H1 (cell line): Measurements from ENCODE around the gene OMP. TPM values are rescaled to one million over a fixed set of nuclear protein-coding genes. Genes with fewer than 3 reads are reported as not detected.

Experiments
- CEBPB ChIP-seq: IDR thresholded peaks from 2 replicates; pipeline ENCODE4 v1.6.1; 2012; ENCODE audit warnings: low read depth, low read length
- NRF1 ChIP-seq: IDR thresholded peaks from 2 replicates; pipeline ENCODE4 v1.6.1; 2011; ENCODE audit warnings: mild to moderate bottlenecking, low read depth, low read length, improper control_type of control experiment
- SP1 ChIP-seq: IDR thresholded peaks from 2 replicates; pipeline ENCODE4 v1.6.1; 2011; ENCODE audit warnings: low read depth, low read length
- SP2 ChIP-seq: IDR thresholded peaks from 2 replicates; pipeline ENCODE4 v1.6.1; 2012; ENCODE audit warnings: mild to moderate bottlenecking, low read length, inconsistent platforms
- YY1 ChIP-seq: IDR thresholded peaks from 2 replicates; pipeline ENCODE4 v1.6.1; 2011; ENCODE audit warnings: low read depth, mild to moderate bottlenecking, low read length
- polyA plus RNA-seq, 7 experiments: library from polyadenylated mRNA; depleted of rRNA in 3 of 7; stranded (reverse) in 5 of 7; unstranded in 2 of 7; fragments of >200 nt in 5 of 7; fragments of 200-250 nt in 2 of 7; gene quantifications; 1 replicate in 5 of 7; 2 replicates in 1 of 7; 4 replicates in 1 of 7; pipeline versions ENCODE4 v1.2.1 to v1.2.3, GENCODE V29; 2011 to 2013; ENCODE audit warnings: missing spikeins in 2 of 7, mixed read lengths in 2 of 7
- total RNA-seq: library from RNA; stranded (reverse); fragmentation: NEBNext Ultra II Directional; extraction: Animal tissue kit (Norgen Biotek cat#: 25700); gene quantifications from 2 replicates; pipeline ENCODE4 v1.2.1, GENCODE V29; 2021

Gene OMP
- total and polyA plus RNA-seq, 2 of the 8 experiments (the other 6 are each of a cell fraction or from before 2014, with no cell fraction given) = not detected

DNA sequence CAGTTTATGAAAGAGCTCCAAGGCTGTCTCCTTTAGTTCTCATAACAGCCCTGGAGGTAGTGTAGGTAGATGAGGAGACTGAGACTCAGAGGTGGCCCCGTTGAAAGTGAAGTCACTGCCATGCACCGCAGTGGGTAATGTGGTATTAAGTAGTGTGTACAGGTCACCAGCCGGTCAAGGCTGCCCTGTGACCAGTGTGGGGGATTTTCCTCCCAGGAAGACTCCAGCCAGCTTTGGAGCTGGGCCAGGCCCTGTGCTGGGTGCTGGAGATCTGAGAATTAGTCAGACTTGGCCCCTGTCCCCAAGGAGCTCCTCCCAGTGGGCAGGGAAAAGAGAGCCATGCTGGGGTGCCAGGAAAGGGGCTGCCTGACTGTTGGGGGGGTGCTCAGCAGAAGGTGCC, 5.3 kb downstream of the OMP start (continued):
- TF ChIP-seq NRF1 (no peak), CEBPB (no peak), YY1 (no peak), SP2 (no peak), SP1 (no peak)
